ENCODE measurements around the gene LSR.
A peak's percentile ranks its signal among the peaks of the same experiment; 100 is the strongest.

LSR gene, protein sequence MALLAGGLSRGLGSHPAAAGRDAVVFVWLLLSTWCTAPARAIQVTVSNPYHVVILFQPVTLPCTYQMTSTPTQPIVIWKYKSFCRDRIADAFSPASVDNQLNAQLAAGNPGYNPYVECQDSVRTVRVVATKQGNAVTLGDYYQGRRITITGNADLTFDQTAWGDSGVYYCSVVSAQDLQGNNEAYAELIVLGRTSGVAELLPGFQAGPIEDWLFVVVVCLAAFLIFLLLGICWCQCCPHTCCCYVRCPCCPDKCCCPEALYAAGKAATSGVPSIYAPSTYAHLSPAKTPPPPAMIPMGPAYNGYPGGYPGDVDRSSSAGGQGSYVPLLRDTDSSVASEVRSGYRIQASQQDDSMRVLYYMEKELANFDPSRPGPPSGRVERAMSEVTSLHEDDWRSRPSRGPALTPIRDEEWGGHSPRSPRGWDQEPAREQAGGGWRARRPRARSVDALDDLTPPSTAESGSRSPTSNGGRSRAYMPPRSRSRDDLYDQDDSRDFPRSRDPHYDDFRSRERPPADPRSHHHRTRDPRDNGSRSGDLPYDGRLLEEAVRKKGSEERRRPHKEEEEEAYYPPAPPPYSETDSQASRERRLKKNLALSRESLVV
- total RNA-seq = 31.9 to 35.5 reads per million in 2 donors

DNA sequence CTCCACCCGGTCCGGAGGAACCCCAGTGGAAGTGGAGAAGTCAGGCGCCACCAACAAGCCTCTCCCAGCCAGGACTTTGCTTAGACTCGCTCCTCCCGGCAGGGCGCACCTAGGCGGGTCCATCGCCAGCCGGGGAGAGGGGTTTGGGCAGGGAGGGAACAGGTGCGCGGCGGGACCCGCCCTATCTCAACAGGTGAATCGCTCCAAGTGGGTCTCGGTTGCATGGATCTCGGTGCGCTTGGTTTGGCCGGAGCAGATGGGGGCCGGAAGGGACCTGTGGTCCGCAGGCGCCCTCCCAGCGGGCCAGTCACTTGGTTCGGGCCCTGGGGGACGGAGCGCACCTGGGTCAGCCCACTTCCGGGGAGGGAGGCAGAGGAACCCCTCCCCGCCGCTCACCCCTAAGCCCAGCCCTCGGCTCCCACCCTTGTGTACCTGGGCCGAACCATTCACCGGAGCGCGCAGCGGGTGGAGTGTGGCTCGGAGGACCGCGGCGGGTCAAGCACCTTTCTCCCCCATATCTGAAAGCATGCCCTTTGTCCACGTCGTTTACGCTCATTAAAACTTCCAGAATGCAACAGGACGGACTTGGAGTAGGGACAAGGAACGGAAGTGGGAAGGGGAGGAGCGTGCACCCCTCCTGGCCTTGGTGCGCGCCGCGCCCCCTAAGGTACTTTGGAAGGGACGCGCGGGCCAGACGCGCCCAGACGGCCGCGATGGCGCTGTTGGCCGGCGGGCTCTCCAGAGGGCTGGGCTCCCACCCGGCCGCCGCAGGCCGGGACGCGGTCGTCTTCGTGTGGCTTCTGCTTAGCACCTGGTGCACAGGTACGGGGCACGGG, at the start of gene LSR:
Gene LSR, plus strand, starts transcription at position 693 of the 836 bp plus-strand sequence. Its CDS starts 21 bp downstream, at position 714.
- DNase-seq = peak; percentile 54

DNA sequence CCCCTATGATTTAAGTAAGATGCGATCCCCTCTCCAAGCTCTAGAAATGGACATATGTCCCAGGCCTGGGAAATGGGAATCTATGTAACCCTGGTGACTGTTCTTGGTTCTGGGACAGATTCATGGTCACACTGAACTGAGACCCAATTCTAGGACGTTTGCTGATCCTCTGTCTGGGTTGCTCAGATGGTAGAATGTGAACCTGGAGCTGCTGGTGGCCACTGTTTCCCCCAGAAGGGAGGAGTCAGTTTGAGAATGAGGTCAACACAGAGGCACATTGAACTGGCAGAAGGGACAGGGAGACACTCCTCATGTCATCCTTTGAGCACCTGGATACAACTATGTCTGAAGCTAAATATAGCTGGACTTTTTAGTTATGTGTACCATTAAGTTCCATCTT, 49.3 kb upstream of the LSR start:
- no peak for DNase-seq

DNA sequence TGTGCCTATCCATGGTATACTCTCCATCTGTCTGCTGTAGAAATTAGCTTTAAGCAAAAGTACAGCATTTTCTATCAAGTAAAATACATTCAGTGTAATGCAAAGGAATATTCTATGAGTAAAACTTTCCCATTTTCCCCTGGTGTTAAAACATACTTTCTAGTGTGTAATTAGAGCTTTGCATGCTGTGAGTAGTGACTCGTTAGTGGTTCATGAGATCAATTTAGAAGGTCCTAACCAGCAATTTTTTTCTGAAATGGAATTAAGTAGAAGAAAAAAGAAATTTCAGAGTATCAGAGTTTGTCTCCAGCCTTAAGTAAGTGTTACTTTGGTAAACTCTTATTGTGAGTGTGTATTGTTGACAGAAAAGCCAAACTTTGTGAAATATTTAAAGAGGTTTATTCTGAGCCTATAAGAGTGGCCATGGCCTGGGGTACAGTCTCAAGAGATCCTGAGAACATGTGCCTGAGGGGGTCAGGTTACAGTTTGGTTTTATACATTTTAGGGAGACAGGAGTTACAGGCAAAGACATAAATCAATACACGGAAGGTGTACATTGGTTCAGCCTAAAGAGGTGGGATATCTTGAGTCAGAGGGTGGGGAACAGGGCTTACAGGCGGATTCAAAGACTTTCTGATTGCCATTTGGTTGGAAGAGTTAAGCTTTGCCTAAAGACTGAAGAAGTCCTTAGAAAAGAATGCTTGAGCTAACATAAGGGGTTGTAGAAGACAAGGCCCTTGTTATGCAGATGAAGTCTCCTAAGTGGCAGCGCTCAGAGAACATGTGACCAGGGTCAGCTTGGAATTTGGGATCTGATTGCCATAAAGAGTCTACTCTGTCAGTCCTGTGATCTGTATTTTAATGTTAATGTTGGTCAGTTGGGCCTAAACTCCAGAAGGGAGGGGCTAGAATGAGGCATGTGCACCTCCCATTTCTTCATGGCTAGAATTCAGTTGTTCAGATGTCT, 45.8 kb upstream of the LSR start:
- DNase-seq = no peak

DNA sequence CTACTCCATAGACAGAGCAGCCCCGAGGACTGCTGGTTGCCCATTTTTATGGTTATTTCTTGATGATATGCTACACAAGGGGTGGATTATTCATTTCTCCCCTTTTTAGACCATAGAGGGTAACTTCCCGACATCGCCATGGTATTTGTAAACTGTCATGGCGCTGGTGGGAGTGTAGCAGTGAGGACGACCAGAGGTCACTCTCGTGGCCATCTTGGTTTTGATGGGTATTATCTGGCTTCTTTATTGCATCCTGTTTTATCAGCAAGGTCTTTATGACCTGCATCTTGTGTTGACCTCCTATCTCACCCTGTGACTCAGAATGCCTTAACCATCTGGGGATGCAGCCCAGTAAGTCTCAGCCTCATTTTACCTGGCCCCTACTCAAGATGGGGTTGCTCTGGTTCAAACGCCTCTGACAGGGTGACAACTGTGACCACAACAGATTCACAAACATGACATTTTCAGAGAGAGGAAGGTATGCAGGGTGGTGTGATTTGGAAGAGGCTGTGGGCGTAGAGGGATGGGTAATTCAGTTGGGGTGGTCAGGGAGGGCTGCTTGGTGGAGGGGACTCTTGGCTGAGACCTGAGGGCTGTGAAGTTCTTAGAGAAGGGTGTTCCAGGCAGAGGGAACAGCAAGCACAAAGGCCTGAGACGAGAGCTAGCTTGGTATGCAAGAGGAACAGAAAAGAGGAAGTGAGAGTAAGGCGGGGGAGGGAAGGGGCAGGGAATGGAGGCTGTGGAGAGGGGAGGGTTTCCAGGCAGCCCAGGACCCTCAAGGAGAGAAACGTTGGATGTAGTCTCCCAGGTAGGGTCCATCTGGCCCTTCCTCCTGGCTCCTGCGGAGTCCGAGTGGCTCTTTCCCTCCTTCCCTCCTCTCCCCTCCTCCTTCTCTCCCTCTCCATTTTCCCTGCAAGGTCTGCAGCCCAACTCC, 43.7 kb upstream of the LSR start:
- no peak for DNase-seq

DNA sequence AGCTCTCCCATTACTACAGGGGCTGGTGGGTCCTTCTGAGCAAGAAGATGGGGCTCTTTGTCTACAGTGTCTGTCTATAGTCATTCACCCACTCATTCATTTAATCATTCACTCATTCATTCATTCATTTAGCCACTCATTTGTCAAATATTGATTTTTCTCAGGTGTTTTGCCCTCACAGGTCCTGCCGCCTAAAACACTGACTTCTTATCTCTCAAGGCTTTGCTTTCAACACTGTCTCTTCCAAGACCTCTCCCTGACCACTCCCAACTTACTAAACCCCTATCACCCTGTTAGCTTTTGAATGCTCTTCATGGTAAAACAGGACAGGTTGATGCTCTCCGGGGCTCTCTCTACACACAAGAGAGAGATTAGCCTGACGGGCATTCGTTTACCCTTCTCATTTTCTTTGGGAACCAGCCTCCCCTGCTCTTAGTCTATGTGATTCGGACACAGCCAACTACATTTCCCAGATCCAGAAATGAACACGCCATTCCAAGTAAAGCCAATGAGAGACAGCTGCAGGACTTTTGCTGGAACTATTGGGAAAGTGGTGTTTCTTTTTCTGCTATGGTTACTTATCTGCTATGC, 43.0 kb upstream of the LSR start:
- DNase-seq = no peak

DNA sequence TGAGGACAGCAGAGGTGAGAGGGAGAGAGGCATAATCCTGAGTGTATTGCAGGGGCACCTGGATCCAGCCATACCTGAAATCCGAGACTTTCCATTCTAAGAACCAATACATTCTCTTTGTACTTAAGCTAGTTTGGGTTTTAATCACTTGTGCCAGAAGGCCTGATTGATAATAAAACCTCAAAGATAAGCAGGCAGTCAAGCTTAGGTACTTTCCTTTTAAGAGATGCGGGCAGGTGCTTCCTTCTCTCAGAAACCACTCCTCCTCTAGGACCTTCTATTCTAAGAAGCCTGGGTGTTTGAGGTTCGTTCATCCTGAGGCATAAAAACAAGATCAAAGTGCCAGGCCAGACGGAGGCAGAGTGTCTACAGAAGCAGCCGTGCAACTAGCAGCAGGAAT, 42.4 kb upstream of the LSR start:
- peak; percentile 52 for DNase-seq

DNA sequence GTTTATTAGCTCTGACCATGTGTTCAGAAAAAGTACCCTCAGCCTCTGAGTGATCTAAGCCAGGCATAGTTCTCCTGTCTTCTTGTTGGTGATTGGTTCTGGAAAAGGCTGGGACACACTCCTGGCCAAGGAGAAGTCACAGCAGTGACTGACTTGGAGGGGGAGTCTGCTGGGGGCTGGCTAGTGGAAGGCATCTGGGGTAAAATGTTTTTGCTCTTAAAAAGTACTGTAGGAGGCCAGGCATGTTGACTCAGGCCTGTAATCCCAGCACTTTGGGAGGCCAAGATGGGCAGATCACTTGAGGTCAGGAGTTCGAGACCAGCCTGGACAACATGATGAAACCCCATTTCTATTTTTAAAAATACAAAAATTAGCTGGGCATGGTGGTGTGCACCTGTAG, 41.9 kb upstream of the LSR start:
- DNase-seq = no peak

DNA sequence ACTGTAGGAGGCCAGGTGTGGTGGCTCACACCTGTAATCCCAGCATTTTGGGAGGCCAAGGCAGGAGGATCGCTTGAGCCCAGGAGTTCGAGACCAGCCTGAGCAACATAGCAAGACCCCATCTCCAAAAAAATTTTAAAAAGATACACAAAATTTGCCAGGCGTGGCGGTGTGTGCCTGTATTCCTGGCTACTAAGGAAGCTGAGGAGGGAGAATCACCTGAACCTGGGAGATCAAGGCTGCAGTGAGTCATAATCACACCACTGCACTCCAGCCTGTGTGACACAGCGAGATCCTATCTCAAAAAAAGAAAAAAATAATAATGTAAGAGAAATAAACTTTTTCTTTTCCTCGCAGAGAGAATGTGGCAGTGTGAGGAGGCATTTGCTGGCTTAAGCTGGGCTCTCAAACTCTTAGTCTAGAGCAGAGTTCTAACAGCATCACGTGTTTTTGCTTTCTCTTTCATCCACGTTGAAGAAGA, 41.4 kb upstream of the LSR start:
- DNase-seq = peak; percentile 40

DNA sequence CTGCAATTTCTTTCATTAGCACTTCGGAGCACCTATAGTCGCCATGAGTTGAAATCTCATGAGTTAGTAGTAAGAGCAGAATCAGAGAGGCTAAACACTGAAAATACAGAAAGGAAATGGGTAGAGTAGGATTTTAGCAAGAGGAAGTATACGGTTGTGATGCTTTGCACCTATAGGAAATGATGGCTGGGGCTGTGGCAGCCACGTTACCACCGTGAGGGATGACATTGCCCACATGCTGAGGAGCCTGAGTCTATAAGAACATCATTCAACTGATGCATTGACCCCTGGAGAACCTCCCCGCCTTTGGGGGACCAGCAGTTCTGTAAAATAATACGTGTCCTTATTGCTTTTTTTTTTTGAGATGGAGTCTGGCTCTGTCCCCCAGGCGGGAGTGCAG, 40.7 kb upstream of the LSR start:
- DNase-seq = no peak

DNA sequence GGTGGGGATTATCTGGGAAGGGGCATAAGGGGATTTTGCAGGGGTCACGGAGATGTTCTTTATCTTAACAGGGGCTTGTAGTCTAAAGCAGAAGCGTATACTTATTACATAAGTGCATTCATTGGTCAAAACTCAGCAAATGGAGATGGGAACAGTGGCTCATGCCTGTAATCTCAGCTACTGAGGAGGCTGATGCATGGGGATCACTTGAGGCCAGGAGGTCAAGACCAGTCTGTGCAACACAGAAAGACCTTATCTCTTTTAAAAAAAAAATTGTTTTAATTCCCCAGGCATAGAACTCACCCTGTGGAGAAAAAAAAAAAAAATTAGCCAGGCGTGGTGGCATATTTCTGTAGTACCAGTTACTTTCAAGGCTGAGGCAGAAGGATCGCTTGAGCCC, 39.2 kb upstream of the LSR start:
- no peak for DNase-seq

DNA sequence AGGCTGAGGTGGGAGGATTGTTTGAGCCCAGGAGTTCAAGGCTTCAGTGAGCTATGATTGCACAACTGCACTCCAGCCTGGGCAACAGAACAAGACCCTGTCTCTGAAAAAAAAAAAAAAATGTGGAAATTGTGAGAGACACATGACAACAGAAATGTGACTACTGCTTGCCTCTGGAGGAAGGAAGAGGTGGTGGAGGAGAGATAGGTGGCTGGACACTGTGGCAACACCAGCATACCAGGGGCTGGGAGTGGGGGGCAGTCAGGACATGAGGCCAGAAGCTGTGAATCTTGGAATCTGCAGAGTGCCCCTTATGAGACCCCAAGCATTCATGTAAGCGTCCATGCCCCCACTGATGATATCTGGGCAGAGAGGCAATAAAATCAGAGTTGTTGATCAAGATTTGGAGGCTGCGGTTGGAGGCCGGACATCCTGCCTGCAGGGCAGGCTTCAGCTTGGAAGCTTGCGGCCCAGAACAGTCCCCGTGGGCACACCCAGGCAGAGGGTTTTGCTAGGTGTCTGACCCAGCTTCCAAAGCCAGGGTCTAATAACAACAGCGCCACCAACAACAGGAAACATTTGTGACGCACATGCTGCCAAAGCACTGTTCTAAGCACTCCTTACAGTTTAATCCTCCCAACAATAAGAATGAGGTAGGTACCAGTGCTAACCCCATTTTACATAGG, 37.1 kb upstream of the LSR start:
- DNase-seq = peak; percentile 77

DNA sequence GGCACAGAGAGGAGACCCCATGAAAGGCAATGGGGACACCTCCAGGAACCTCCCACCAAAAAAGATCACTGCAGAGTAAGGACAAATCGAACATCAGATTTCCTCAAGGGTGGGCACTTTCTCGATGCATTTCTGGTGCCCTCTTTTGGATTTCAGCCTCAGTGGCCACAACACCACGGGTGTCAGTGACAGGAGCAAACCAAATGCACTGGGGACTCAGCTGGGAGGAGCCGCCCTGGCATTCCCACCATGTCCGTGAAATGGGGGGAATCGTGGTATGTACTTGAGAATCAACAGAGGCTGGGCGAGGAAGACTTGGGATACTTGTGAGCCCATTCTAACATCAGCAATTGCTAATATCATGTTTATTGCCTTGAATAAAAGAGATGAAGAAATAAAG, 36.6 kb upstream of the LSR start:
- no peak for DNase-seq

DNA sequence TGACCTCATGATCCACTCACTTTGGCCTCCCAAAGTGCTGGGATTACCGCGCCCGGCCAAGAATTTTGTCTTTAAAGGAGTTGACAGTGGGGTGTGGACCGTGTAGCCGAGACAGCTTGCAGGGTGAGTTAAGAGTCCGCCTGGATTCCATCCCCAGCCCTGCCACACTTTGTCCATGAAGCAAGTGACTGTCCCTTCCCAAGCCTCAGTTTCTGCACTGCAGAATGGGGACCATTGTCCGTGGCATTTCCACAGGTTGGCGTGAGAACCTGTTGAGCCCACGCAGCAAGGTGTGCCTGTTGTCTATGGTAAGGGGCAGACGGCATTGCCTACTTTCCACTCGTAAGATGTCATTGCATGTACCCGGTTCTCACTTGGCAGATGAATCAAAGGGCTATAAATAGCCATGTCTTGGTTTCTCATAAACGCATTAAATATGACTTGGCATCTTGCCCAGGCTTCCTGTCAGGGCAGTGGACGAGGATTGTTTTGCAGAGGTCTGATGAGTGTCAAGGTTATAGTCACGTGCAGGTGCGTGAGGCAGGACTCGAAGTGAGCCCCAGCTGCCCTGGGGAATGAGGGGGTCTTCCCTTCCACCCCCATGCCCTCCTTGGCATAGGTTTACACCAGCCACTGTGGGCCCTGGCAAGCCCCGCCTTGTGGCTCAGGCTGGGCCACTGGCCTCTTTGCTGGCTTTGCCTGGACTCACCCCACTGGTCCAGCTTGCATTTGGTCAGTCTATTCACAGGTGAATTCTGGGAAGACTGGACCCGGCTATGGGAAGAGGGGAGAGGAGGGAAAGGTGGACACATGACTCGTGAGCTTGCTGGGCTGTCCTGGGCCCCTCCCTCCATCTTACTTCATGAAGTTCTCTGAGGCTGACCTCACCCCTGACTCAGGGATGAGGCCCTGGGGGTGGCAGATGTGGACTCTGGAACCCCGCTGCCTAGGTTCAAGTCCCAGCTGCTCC, 34.9 kb upstream of the LSR start:
- DNase-seq = peak; percentile 63

DNA sequence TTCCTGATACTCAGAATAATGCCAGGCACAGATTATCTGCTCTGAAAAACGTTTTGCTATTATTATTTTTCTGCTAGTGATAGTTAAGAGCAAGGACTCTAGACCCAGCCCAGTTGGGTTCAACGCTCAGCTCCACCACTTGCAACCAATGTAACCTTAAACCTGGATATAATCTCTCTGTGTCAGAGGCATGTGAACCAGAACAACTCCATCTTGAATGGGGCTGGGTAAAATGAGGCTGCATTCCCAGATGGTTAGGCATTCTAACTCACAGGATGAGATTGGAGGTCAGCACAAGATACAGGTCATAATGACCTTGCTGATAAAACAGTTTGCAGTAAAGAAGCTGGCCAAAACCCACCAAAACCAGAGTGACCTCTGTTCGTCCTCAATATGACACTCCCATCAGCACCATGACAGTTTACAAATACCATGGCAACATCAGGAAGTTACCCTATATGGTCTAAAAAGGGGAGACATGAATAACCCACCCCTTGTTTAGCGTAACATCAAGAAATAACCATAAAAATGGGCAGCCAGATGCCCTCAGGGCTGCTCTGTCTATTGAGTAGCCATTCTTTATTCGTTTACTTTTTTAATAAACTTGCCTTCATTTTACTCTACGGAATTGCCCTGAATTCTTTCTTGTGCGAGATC, 33.9 kb upstream of the LSR start:
- DNase-seq = no peak

DNA sequence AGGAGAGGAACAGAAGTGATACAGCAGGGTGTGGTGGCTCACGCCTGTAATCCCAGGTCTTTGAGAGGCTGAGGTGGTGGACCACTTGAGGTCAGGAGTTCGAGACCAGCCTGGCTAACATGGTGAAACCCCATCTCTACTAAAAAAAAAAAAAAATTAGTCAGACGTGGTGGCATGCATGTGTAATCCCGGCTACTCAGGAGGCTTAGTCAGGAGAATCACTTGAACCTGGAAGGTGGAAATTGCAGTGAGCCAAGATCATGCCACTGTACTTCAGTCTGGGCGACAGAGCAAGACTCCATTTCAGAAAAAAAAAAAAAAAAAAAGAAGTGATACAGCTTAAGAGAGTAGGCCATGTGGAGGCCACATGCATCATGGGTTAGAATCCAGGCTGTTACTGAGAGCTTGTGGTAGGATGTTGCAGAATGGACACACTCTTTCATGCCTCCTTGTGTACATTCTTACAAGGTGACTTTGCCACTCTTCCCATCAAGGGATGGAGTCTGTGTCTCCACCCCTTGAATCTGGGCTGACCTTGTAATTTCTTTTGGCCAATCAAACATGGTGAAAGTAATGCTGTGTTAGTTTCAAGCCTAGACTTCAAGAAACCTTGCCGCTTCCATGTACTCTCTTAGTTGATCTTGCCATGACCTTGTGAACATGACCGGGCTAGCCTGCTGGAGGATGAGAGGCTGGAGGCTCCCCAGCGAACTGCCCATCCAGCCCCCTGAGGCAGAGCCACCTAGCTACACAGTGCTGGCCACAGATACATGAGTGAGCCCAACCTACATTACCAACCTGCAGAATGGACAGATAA, 32.6 kb upstream of the LSR start:
- no peak for DNase-seq

DNA sequence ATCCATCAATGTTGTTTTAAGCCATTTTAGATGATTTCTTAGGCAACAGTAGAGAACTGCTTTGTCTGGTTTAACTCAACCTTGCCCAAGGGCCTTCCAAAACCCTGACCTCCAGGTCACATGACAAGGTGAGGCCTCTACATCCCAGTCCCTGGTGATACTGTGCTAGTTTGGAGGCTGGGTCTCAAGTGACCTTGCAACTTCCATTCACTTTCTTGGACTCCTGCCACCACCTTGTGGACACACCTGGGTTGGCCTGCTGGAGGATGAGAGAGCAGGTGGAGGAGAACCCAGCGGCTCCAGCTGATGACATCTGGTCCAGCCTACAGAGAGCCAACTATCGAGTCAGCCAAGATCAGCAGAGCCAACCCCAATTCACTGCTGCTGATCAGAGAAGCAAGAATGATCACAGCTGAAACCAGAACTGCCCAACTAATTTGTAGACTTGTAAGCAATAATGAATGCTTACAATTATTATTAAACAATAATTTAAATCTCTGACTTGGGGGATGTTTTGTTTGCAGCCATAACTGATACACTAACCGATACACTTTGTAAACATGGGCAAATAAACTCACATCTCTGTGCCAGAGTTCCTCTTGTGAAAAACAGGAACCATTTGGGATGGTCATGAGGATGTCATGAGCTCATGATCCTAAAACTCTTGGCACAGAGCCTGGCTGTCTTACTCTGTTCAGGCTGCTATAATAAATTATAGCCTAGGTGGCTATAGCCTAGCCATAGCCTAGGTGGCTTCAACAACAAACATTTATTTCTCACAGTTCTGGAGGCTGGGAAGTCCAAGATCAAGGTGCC, 31.8 kb upstream of the LSR start:
- no peak for DNase-seq

DNA sequence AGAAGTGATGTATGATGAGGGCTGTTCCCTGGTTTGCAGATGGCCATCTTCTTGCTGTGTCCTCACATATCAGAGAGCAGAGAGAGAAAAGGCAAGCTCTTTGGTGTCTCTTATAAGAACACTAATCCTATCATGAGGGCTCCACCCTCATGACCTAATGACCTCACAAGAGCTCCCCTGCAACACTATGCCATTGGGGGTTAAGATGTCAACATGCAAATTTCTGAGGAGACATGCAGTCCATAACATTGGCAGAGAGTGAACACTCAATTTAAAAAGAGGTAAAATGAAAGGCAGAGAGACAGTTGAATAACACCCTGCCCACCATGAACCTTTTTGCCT, 31.2 kb upstream of the LSR start:
- no peak for DNase-seq
